Activated naive CD8-positive, alpha-beta T cell treated with anti-CD3 and anti-CD28 coated beads for 36 hours (primary cell): Measurements from ENCODE around the gene PPM1H. TPM values are rescaled to one million over a fixed set of nuclear protein-coding genes. Genes with fewer than 3 reads are reported as not detected.
A peak's percentile ranks its signal among the peaks of the same experiment; 100 is the strongest.
"Not testable (repeated sequence)": the region's sequence is repeated elsewhere in the genome, so short reads cannot be mapped to it uniquely, and the experiment has no call there.

Experiments
- DNase-seq: peaks from one replicate; pipeline ENCODE4 v3.0.0; 2021
- H3K27ac Mint-ChIP-seq: one replicate; pipeline ENCODE4 v1.8.0; 2022; ENCODE audit warnings: mild to moderate bottlenecking, moderate library complexity, mixed read lengths
- H3K27me3 Mint-ChIP-seq: one replicate; pipeline ENCODE4 v1.8.0; 2022; ENCODE audit warnings: mild to moderate bottlenecking, mixed read lengths
- H3K36me3 Mint-ChIP-seq: one replicate; pipeline ENCODE4 v1.8.0; 2021; ENCODE audit warnings: mild to moderate bottlenecking, mixed read lengths
- H3K4me1 Mint-ChIP-seq: one replicate; pipeline ENCODE4 v1.8.0; 2021; ENCODE audit warnings: mixed read lengths
- H3K4me3 Mint-ChIP-seq: one replicate; pipeline ENCODE4 v1.8.0; 2022; ENCODE audit warnings: mild to moderate bottlenecking, moderate library complexity, mixed read lengths
- H3K9me3 Mint-ChIP-seq: one replicate; pipeline ENCODE4 v1.8.0; 2022; ENCODE audit warnings: mixed read lengths
- total RNA-seq, 2 experiments: library from RNA; stranded (reverse); gene quantifications; one replicate each; pipeline ENCODE4 v1.2.3, GENCODE V29; 2021

The PPM1H gene
- total RNA-seq, 2 experiments from 2014 or later: 0.04 TPM; not detected in 1

GRCh38 chr12:62959745-62960144 lies 24.8 kb upstream of the PPM1H start:
- Mint-ChIP-seq H3K27ac (no peak overlapping the region), H3K36me3 (no peaks in the 10 kb centered on the region)

GRCh38 chr12:62957233-62957953 lies 22.4 kb upstream of the PPM1H start:
- H3K27ac Mint-ChIP-seq: no peak overlapping the region
- H3K4me3 Mint-ChIP-seq: no peak overlapping the region
- no peak for DNase-seq
- H3K27me3 Mint-ChIP-seq: peaks cover 9% of the 10 kb centered on the region
- no peaks in the 10 kb centered on the region for H3K4me1 Mint-ChIP-seq
- no peaks in the 10 kb centered on the region for H3K9me3 Mint-ChIP-seq
- no peaks in the 10 kb centered on the region for H3K36me3 Mint-ChIP-seq

More at GRCh38 chr12:62959745-62960144, 24.8 kb upstream of the PPM1H start:
- no peak for DNase-seq
- peaks cover 9% of the 10 kb centered on the region for H3K27me3 Mint-ChIP-seq
- no peak overlapping the region for H3K4me3 Mint-ChIP-seq
- H3K9me3 Mint-ChIP-seq: no peaks in the 10 kb centered on the region
- H3K4me1 Mint-ChIP-seq: no peaks in the 10 kb centered on the region

GRCh38 chr12:62955678-62956077 lies 20.7 kb upstream of the PPM1H start:
- Mint-ChIP-seq H3K4me3 (no peak overlapping the region), H3K9me3 (no peaks in the 10 kb centered on the region), H3K4me1 (no peaks in the 10 kb centered on the region), H3K27me3 (peaks cover 8% of the 10 kb centered on the region), H3K27ac (no peak overlapping the region), H3K36me3 (no peaks in the 10 kb centered on the region)
- DNase-seq: no peak

DNA sequence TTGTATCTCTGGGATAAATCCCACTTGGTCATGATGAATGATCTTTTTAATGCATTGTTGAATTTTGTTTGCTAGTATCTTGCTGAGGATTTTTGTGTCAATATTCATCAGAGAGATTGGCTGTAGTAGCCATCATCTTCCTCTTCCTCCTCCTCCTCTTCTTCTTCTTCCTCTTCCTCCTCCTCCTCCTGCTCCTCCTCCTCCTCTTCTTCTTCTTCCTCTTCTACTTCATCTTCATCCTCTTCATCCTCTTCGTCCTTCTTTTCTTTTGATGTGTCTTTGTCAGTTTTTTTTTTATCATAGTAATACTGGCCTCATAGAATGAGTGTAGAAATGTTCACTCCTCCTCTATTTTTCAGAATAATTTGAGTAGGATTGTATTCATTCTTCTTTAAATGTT lies 15.4 kb upstream of the PPM1H start:
- no peak for DNase-seq
- peaks cover 6% of the 10 kb centered on the region for H3K27me3 Mint-ChIP-seq
- no peaks in the 10 kb centered on the region for H3K4me1 Mint-ChIP-seq
- no peaks in the 10 kb centered on the region for H3K9me3 Mint-ChIP-seq
- no peak overlapping the region for H3K27ac Mint-ChIP-seq
- no peaks in the 10 kb centered on the region for H3K36me3 Mint-ChIP-seq
- no peak overlapping the region for H3K4me3 Mint-ChIP-seq

DNA sequence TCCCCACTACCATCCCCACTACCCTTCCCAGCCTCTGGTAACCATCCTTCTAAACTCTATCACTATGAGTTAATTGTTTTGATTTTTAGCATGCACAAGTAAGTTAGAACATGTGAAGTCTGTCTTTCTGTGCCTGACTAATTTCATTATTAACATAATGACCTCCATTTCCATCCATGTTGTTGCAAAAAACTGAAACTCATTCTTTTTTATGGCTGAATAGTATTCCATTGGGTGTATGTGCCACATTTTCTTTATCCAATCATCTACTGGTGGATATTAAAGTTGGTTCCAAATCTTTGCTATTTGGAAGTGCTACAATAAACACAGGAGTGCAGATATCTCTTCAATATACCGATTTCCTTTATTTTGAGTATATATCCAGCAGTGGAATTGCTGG lies 13.2 kb upstream of the PPM1H start:
- H3K4me1 Mint-ChIP-seq: no peaks in the 10 kb centered on the region
- no peak overlapping the region for H3K27ac Mint-ChIP-seq
- H3K4me3 Mint-ChIP-seq: no peak overlapping the region
- no peaks in the 10 kb centered on the region for H3K36me3 Mint-ChIP-seq
- H3K27me3 Mint-ChIP-seq: peaks cover 18% of the 10 kb centered on the region
- no peak for DNase-seq
- H3K9me3 Mint-ChIP-seq: no peaks in the 10 kb centered on the region

- Mint-ChIP-seq H3K36me3 (no peaks in the 10 kb centered on the region), H3K4me1 (no peaks in the 10 kb centered on the region), H3K9me3 (no peaks in the 10 kb centered on the region), H3K27me3 (peaks cover 18% of the 10 kb centered on the region), H3K27ac (no peak overlapping the region), H3K4me3 (no peak overlapping the region)
- DNase-seq: no peak
These were observed 12.4 kb upstream of the PPM1H start for GRCh38 chr12:62947364-62947763.

DNA sequence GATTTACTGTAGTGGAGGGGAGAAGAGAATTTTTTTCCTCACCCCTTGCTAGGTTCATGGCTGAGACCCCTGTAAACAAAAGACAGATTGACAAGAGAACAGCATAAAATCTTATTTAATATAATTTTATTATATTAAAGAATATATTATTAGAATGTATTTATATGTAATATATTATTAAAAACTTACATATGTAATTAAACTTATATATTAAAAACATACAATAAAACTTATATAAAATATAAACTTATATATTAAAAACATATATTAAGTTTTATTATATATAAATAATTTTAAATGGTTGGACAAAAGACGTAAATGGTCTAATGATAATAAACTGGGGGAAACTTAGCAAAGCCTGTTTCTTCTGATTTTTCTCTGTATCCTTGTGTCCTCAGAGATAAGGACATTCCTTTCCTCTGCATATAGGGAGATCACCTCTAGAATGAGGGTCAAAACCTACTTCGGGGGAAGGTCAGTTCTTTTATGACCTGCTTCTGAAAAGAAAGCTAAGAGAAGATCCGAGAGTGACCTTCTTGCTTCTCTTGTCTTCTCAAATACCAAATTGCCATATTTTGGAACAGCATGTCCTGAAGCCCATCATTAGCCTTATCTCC lies 8.9 kb upstream of the PPM1H start:
- DNase-seq: no peak
- no peaks in the 10 kb centered on the region for H3K9me3 Mint-ChIP-seq
- H3K4me1 Mint-ChIP-seq: no peaks in the 10 kb centered on the region
- no peak overlapping the region for H3K4me3 Mint-ChIP-seq
- no peak overlapping the region for H3K27ac Mint-ChIP-seq
- H3K27me3 Mint-ChIP-seq: peaks cover 20% of the 10 kb centered on the region
- H3K36me3 Mint-ChIP-seq: no peaks in the 10 kb centered on the region

DNA sequence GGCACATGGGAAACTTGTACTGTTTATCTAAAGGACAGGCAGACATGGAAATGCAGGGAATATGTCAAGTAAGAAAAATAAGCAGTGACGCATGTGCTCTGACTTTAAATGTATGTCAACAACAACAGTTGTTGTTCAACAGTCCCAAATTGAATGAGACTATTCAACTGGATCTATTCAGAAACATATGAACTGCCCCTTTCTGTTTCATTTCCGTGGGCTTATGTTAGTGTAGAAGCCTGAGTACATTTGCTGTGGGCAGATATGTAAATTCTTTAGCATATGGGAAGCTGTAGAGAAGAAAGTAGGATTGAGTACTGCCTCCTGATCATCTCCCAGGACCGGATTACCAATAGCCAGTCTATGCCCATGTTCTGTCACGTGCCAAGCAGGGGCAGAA lies 7.4 kb upstream of the PPM1H start:
- DNase-seq, H3K4me1 Mint-ChIP-seq, H3K4me3 Mint-ChIP-seq, H3K36me3 Mint-ChIP-seq, H3K9me3 Mint-ChIP-seq, H3K27ac Mint-ChIP-seq: not testable (repeated sequence)
- H3K27me3 Mint-ChIP-seq: peaks cover 20% of the 10 kb centered on the region

DNA sequence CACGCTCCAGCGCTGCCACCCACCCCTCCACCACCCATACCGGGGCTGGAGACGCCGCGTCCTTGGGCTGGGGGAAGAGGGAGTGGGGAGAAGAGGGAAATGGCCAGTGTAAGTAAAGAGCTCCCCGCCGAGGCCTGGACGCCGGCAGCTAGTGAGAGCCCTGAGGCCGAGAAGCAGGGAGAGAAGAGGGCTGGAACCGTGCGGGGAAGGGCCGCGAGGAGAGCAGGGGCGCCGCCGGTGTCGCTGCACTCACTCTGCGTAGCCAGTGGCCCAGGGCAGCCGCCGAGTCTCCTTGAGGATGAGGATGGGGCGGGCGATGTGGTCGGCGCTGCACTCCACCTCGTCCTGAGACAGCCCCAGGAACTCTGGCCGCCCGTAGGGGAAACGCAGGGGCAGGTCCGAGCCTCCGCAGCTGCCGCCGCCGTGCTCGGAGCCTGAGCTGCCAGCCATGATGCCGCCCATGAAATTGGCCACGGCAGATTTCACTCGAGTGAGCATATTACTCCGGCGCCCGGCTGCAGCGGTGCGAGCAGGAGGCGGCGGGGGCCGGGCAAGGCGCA lies 631 bp downstream of the PPM1H start:
- H3K27me3 Mint-ChIP-seq: peaks cover 59% of the 10 kb centered on the region
- H3K4me1 Mint-ChIP-seq: peaks cover 12% of the 10 kb centered on the region
- DNase-seq: peak; percentile 26
- H3K27ac Mint-ChIP-seq: no peak overlapping the region
- H3K4me3 Mint-ChIP-seq: peak overlapping the region; percentile 77
- H3K36me3 Mint-ChIP-seq: no peaks in the 10 kb centered on the region
- no peaks in the 10 kb centered on the region for H3K9me3 Mint-ChIP-seq

DNA sequence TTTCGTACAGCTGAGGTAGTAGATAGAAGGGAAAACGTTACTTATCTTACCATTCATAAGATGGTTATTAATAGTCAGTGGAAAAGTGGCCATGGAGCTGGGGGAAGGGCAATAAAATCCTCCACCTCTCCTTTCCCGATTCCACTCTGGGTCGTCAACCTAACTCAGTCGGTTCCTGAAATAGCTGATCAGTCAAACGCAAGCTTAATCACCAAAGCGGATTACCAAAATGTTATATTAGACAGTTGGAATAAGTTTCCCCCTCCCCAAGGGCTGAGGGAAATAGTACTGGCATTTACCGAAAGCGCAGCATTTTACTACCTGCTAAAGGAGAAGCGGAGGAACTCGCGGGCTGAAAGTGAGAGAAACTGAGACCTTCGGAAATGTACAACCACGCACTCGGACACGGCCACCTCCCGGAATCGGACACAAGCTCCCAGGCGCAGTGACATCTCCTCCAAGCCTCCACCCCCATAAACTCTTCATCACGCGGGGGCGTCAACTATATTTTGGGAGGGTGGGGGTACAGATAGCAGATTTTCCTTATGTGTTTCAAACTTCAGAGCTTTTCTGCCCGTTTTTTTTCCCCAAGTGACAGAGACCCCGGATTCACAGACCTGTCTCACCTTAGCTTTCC lies 1.2 kb downstream of the PPM1H start:
- Mint-ChIP-seq H3K4me1 (peaks cover 12% of the 10 kb centered on the region), H3K36me3 (no peaks in the 10 kb centered on the region), H3K27me3 (peaks cover 59% of the 10 kb centered on the region), H3K9me3 (no peaks in the 10 kb centered on the region), H3K27ac (no peak overlapping the region), H3K4me3 (peak overlapping the region; percentile 77)
- DNase-seq: no peak

DNA sequence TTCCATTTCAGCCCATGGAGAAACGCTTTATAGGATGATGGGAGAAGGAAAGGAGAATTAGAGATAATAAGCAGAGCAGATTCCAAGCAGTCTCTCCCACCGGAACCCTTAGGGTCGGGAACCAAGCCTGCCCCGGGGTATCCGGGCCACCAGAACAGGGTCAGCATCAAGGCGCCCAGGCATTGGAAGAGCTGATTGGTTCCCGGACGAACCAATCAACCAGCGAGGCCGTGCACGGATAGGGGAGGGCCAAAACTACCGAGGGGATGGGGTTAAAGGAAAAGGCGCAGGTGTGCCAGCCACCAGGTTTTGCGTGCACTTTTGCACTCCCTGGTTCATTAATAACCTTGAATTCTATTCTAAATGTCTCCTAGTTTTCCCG lies 1.7 kb downstream of the PPM1H start:
- no peaks in the 10 kb centered on the region for H3K36me3 Mint-ChIP-seq
- peaks cover 12% of the 10 kb centered on the region for H3K4me1 Mint-ChIP-seq
- DNase-seq: no peak
- no peak overlapping the region for H3K27ac Mint-ChIP-seq
- H3K4me3 Mint-ChIP-seq: no peak overlapping the region
- no peaks in the 10 kb centered on the region for H3K9me3 Mint-ChIP-seq
- peaks cover 59% of the 10 kb centered on the region for H3K27me3 Mint-ChIP-seq

- Mint-ChIP-seq H3K27ac (no peak overlapping the region), H3K27me3 (peaks cover 58% of the 10 kb centered on the region), H3K36me3 (no peaks in the 10 kb centered on the region), H3K4me3 (no peak overlapping the region), H3K9me3 (no peaks in the 10 kb centered on the region), H3K4me1 (peaks cover 12% of the 10 kb centered on the region)
- DNase-seq: no peak
These were observed 3.5 kb downstream of the PPM1H start for GRCh38 chr12:62931477-62931876.

DNA sequence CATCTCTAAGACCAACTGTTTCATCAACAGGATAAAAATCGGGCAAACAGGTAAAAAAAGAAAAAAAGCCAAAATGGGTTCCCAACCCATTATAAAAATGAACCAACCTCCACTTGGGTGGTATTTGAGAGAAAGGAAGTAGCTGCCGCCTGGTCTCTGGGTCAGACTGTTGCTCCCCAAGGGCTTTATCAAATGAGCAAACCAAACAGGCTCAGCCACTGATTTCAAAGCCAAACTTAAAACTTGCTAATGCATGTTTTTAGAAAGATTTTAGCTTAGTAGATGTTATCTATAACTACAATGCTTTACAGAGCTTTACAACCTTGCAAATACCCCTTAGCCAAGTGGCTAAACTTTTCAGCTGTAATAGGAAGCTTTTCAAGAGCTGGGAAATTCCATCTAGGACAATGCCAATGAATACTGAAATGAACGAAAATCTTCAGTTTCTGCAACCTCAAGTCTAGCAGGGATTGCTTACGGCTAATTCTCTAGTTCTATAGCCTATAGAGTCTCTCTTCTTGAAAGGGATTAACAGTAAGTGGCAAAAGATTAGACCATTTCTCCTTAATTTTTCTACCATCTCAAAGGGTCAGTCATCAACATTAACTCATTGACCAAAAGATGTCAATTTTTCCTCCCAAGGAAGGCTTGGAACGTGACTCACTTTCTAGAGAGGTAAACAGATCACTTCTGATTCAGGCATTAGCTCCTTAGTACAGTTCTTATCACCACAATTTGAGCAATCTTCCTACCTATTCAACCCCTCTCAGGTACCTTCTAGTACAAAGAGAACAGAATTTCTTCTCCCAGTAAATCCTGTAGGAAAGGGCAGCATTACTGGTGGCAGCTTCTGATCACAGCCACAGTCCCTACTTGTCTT lies 4.2 kb downstream of the PPM1H start:
- Mint-ChIP-seq H3K4me3 (no peak overlapping the region), H3K36me3 (no peaks in the 10 kb centered on the region), H3K27me3 (peaks cover 58% of the 10 kb centered on the region)

GRCh38 chr12:62928632-62929031 lies 6.3 kb downstream of the PPM1H start:
- no peaks in the 10 kb centered on the region for H3K9me3 Mint-ChIP-seq
- H3K27me3 Mint-ChIP-seq: peaks cover 42% of the 10 kb centered on the region
- H3K4me3 Mint-ChIP-seq: no peak overlapping the region
- no peak for DNase-seq
- H3K27ac Mint-ChIP-seq: no peak overlapping the region
- H3K4me1 Mint-ChIP-seq: peaks cover 7% of the 10 kb centered on the region
- no peaks in the 10 kb centered on the region for H3K36me3 Mint-ChIP-seq

More for the DNA sequence above, 4.2 kb downstream of the PPM1H start:
- Mint-ChIP-seq H3K27ac (no peak overlapping the region), H3K4me1 (peaks cover 12% of the 10 kb centered on the region), H3K9me3 (no peaks in the 10 kb centered on the region)
- DNase-seq: no peak

GRCh38 chr12:62925680-62926079 lies 9.3 kb downstream of the PPM1H start:
- H3K27me3 Mint-ChIP-seq: peaks cover 15% of the 10 kb centered on the region
- H3K27ac Mint-ChIP-seq: no peak overlapping the region
- DNase-seq: no peak
- H3K36me3 Mint-ChIP-seq: no peaks in the 10 kb centered on the region
- H3K4me3 Mint-ChIP-seq: no peak overlapping the region
- H3K4me1 Mint-ChIP-seq: no peaks in the 10 kb centered on the region
- H3K9me3 Mint-ChIP-seq: no peaks in the 10 kb centered on the region
